ENCODE results near the gene AIF1L. TPM values are rescaled to one million over a fixed set of nuclear protein-coding genes. Genes with fewer than 3 reads are reported as not detected.
A peak's percentile ranks its signal among the peaks of the same experiment; 100 is the strongest.

AIF1L gene
- total and polyA plus RNA-seq, 2 of the 13 experiments (the other 11 are each of a cell fraction or from before 2014, with no cell fraction given), result 12.4 to 36.5 TPM

- TF ChIP-seq ZBTB40 (IDR thresholded peaks at IDR 0.05) (peak; percentile 80), ZBTB40 (CRISPR knock-in tag; IDR thresholded peaks at IDR 0.05) (peak; percentile 81), ISL2 (CRISPR knock-in tag; IDR thresholded peaks at IDR 0.05) (no peak), RBM22 (optimal IDR thresholded peaks at IDR 0.05; ENCODE audit: low read length) (no peak), AFF4 (CRISPR knock-in tag; IDR thresholded peaks at IDR 0.05) (no peak), GTF3A (CRISPR knock-in tag; conservative IDR thresholded peaks at IDR 0.05) (no peak), HHEX (CRISPR knock-in tag; IDR thresholded peaks at IDR 0.05) (peak; percentile 37; the same call in 1 of the 2 replicates), ARID5B (CRISPR knock-in tag; IDR thresholded peaks at IDR 0.05) (peak; percentile 60), RAD21 (CRISPR knock-in tag; IDR thresholded peaks at IDR 0.05) (peak; percentile 39; the same call in 1 of the 2 replicates)
- TF ChIP-seq, protein P1, sequence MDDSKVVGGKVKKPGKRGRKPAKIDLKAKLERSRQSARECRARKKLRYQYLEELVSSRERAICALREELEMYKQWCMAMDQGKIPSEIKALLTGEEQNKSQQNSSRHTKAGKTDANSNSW (CRISPR knock-in tag; IDR thresholded peaks at IDR 0.05; ENCODE audit: borderline replicate concordance), result no peak
- TF ChIP-seq, protein P2, sequence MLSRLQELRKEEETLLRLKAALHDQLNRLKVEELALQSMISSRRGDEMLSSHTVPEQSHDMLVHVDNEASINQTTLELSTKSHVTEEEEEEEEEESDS (CRISPR knock-in tag; IDR thresholded peaks at IDR 0.05; ENCODE audit: borderline replicate concordance), result no peak
Observed at GRCh38 chr9:131125288-131126058, 29.1 kb downstream of the AIF1L start, which contains the start of gene NUP214 (continued).
